A549 (cell line): ENCODE measurements around the gene ELAPOR1. TPM values are rescaled to one million over a fixed set of nuclear protein-coding genes. Genes with fewer than 3 reads are reported as not detected.

ENCODE experiments used
- ATAC-seq, 2 experiments: fragments of 200-7000 bp in 1 of 2; fragments of >200 bp in 1 of 2; cut with Nextera tagmentation in 1 of 2; cut with Tn5 transposase in 1 of 2; 3 replicates each; pipeline versions ENCODE4 v1.8.0 to v1.9.1; 2018 to 2020; ENCODE audit warnings: mild to moderate bottlenecking in 1 of 2, moderate library complexity in 1 of 2
- CTCF ChIA-PET: fragments of 300-600 bp; sonication (Branson Sonifier 250); formaldehyde crosslinking; extraction: SDS; loops from one replicate; lab custom pipeline; 2021; ENCODE audit warnings: antibody characterized with exemption, inconsistent platforms; lab: Yijun Ruan, JAX
- POLR2A ChIA-PET: fragments of 350-600 bp; formaldehyde crosslinking; extraction: SDS; loops from one replicate; lab custom pipeline; 2021; ENCODE audit warnings: antibody characterized with exemption, inconsistent platforms; lab: Yijun Ruan, JAX
- DNase-seq, 2 experiments: peaks; one replicate each; pipeline versions ENCODE4 v3.0.0 to v3.0.0-alpha.2; 2011 to 2016; ENCODE audit warnings: low read depth in 1 of 2, low spot score in 1 of 2
- FAIRE-seq: peaks from 2 replicates; lab custom pipeline; 2011; peaks lifted over from hg19 to GRCh38; lab: Jason Lieb, UNC
- H3K27ac ChIP-seq, 2 experiments: fragments of >200 bp; sonication (Bioruptor Twin); formaldehyde crosslinking; 3 replicates each; pipeline ENCODE4 v1.5.1; 2016 to 2017
- H3K4me1 ChIP-seq: fragments of >200 bp; sonication (Bioruptor Twin); formaldehyde crosslinking; 3 replicates; pipeline ENCODE4 v1.6.1; 2016
- H3K4me2 ChIP-seq: fragments of >200 bp; sonication (Bioruptor Twin); formaldehyde crosslinking; 3 replicates; pipeline ENCODE4 v1.6.1; 2016
- H3K4me3 ChIP-seq: fragments of >200 bp; sonication (Bioruptor Twin); formaldehyde crosslinking; 3 replicates; pipeline ENCODE4 v1.5.1; 2016
- H3K9me3 ChIP-seq: fragments of >200 bp; sonication (Bioruptor Twin); formaldehyde crosslinking; 3 replicates; pipeline ENCODE4 v1.6.1; 2016
- ATOH8 ChIP-seq: fragments of 250-450 bp; sonication (Bioruptor Pico); IDR thresholded peaks from 2 replicates; pipeline ENCODE4 v1.5.0; 2020; ENCODE audit warnings: low read depth, mild to moderate bottlenecking, moderate library complexity
- BCL3 ChIP-seq: fragments of >200 bp; sonication (Bioruptor Twin); formaldehyde crosslinking; IDR thresholded peaks from 3 replicates; pipeline ENCODE4 v1.6.1; 2016
- CBX8 ChIP-seq: fragments of 200-600 bp; sonication (generic); IDR thresholded peaks from 2 replicates; pipeline ENCODE4 v1.6.1; 2016
- CEBPB ChIP-seq, 2 experiments: fragments of >200 bp in 1 of 2; sonication (Bioruptor Twin) in 1 of 2; formaldehyde crosslinking in 1 of 2; IDR thresholded peaks; 2 replicates each; pipeline ENCODE4 v1.6.1; 2012 to 2016
- CHD2 ChIP-seq: fragments of 150-350 bp; IDR thresholded peaks from 2 replicates; pipeline ENCODE4 v1.6.1; 2014; ENCODE audit warnings: low read length; ENCODE audit not compliant: partially characterized antibody
- E2F6 ChIP-seq: IDR thresholded peaks from 2 replicates; pipeline ENCODE4 v1.6.1; 2012; ENCODE audit warnings: low read depth, borderline replicate concordance
- EHF ChIP-seq: fragments of 250-450 bp; sonication (Bioruptor Pico); IDR thresholded peaks from 2 replicates; pipeline ENCODE4 v1.5.0; 2020; ENCODE audit warnings: mild to moderate bottlenecking
- EHMT2 ChIP-seq: fragments of 200-600 bp; sonication (generic); IDR thresholded peaks from 2 replicates; pipeline ENCODE4 v1.6.1; 2016; ENCODE audit warnings: antibody characterized with exemption, low read depth, mild to moderate bottlenecking, moderate library complexity
- FOSB ChIP-seq: fragments of 250-450 bp; sonication (Bioruptor Pico); IDR thresholded peaks from 2 replicates; pipeline ENCODE4 v1.5.0; 2020; ENCODE audit warnings: mild to moderate bottlenecking, moderate library complexity
- FOSL2 ChIP-seq, 2 experiments: fragments of 450-650 bp in 1 of 2; fragments of >200 bp in 1 of 2; sonication (Bioruptor Twin) in 1 of 2; formaldehyde crosslinking; IDR thresholded peaks; 2 replicates each; pipeline versions ENCODE4 v1.5.0 to v1.6.1; 2016 to 2020; ENCODE audit warnings: mild to moderate bottlenecking in 1 of 2, moderate library complexity in 1 of 2
- HDAC2 ChIP-seq: fragments of 200-600 bp; sonication (generic); IDR thresholded peaks from 2 replicates; pipeline ENCODE4 v1.6.1; 2016
- HOXA7 ChIP-seq: fragments of 250-450 bp; sonication (Bioruptor Pico); IDR thresholded peaks from 2 replicates; pipeline ENCODE4 v1.5.0; 2020; ENCODE audit warnings: mild to moderate bottlenecking, moderate library complexity
- KDM1A ChIP-seq: fragments of 200-600 bp; sonication (generic); IDR thresholded peaks from 2 replicates; pipeline ENCODE4 v1.6.1; 2016; ENCODE audit warnings: low read depth, mild to moderate bottlenecking
- NR3C1 ChIP-seq: fragments of >200 bp; sonication (Bioruptor Twin); formaldehyde crosslinking; IDR thresholded peaks from 3 replicates; pipeline ENCODE4 v1.6.1; 2017
- PBX3 ChIP-seq: IDR thresholded peaks from 2 replicates; pipeline ENCODE4 v1.6.1; 2012
- PHF8 ChIP-seq: fragments of 200-600 bp; sonication (generic); IDR thresholded peaks from 2 replicates; pipeline ENCODE4 v1.6.1; 2016; ENCODE audit warnings: low read depth, mild to moderate bottlenecking, antibody characterized with exemption, moderate library complexity, borderline replicate concordance
- RAD21 ChIP-seq, 2 experiments: fragments of >200 bp in 1 of 2; sonication (Bioruptor Twin) in 1 of 2; formaldehyde crosslinking in 1 of 2; IDR thresholded peaks in 1 of 2; conservative IDR thresholded peaks in 1 of 2; 2 replicates in 1 of 2; 3 replicates in 1 of 2; pipeline ENCODE4 v1.6.1; 2012 to 2018; ENCODE audit warnings: inconsistent platforms in 1 of 2
- RCOR1 ChIP-seq: fragments of 150-350 bp; IDR thresholded peaks from 2 replicates; pipeline ENCODE4 v1.6.1; 2014; ENCODE audit warnings: antibody characterized with exemption, low read length, low read depth
- RFX5 ChIP-seq: fragments of 450-650 bp; IDR thresholded peaks from 2 replicates; pipeline ENCODE4 v1.7.1; 2014; ENCODE audit warnings: antibody characterized with exemption, mild to moderate bottlenecking, moderate library complexity
- SREBF2 ChIP-seq: fragments of 450-650 bp; IDR thresholded peaks from 2 replicates; pipeline ENCODE4 v1.6.1; 2014; ENCODE audit warnings: mild to moderate bottlenecking, moderate library complexity
- TFCP2L1 ChIP-seq: fragments of 250-450 bp; sonication (Bioruptor Pico); IDR thresholded peaks from 2 replicates; pipeline ENCODE4 v1.5.0; 2021; ENCODE audit warnings: mild to moderate bottlenecking
- TP53 ChIP-seq: fragments of 250-450 bp; sonication (Bioruptor Pico); IDR thresholded peaks from 2 replicates; pipeline ENCODE4 v1.5.0; 2021; ENCODE audit warnings: mild to moderate bottlenecking, moderate library complexity
- USF2 ChIP-seq: fragments of 450-650 bp; IDR thresholded peaks from 2 replicates; pipeline ENCODE4 v1.6.1; 2014; ENCODE audit warnings: antibody characterized with exemption
- ZC3H11A ChIP-seq: fragments of 450-650 bp; IDR thresholded peaks from 2 replicates; pipeline ENCODE4 v1.6.1; 2014; ENCODE audit warnings: antibody characterized with exemption, mild to moderate bottlenecking
- ZSCAN20 ChIP-seq: fragments of 250-450 bp; sonication (Bioruptor Pico); IDR thresholded peaks from 2 replicates; pipeline ENCODE4 v1.8.0; 2022; ENCODE audit warnings: mild to moderate bottlenecking, moderate library complexity
- WGBS: methylation state at CpG from one replicate; pipeline ENCODE4 v1.1.6; 2017; ENCODE audit errors: missing lambda C conversion rate; 5-methylcytosine and 5-hydroxymethylcytosine counted together
- polyA plus RNA-seq, 4 experiments: library from polyadenylated mRNA; depleted of rRNA in 3 of 4; stranded (reverse); fragments of >200 nt; fragmentation: RNase III in 1 of 4; extraction: RNeasy Plus Mini Kit Qiagen cat#74134 plus additional on column Dnase treatment in 1 of 4; gene quantifications; 2 replicates in 3 of 4; 3 replicates in 1 of 4; pipeline ENCODE4 v1.2.3, GENCODE V29; 2011 to 2017
- TF ChIP-seq, protein P1 (sequence below): fragments of >200 bp; sonication (Bioruptor Twin); formaldehyde crosslinking; IDR thresholded peaks from 3 replicates; pipeline ENCODE4 v1.5.1; 2016

ELAPOR1 gene
- polyA plus RNA-seq, 2 of the 4 experiments (the other 2 are of a cell fraction): 0.37 to 0.56 TPM

DNA sequence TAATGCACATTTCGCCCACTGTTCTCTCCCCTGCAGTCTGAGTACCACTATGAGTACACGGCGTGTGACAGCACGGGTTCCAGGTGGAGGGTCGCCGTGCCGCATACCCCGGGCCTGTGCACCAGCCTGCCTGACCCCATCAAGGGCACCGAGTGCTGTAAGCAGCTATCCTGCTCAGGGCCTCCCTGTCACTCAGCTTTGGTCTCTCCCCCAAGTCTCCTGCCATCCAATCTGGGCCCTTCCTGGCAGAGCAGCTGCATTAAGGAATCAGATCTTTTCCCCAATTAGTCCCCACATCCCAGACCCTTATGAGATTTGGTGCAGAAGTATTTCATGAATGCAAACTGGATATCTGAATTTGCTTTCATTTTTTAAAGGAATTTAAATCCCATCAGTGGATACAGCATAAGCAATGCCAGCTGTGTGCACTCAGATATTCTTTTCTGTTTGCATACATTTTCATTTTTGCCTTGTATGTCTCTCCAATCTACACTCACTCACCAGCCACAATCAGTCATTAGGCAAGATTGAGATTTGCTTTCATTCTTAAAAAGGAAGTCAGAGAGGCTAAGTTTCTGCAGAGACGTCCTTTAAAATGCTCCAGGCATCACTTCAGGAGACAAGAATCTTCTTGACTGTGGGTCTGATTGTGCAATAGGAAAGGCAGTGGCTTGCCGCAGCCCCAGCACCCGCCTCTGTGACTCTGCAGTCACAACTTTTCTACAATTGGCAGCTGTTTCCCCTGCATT is 48.1 kb downstream of the ELAPOR1 start:
- ChIA-PET POLR2A (no interaction called here), CTCF (interaction anchor here (0.6 to 1.1 kb wide), 2 partner anchors 21 to 50 kb away, joined by 3 to 6 read pairs; a partner anchor contains a TSS)
- ATAC-seq: peak in 1 of 2 experiments; percentile 60; a peak in 3 of 6 replicates
- Histone ChIP-seq H3K4me2 (peak overlapping the region; percentile 62), H3K4me3 (no peak overlapping the region), H3K27ac (peak overlapping the region in 1 of 2 experiments; percentile 47; a peak in 1 of 6 replicates), H3K9me3 (no peaks in the 10 kb centered on the region), H3K4me1 (peaks cover 13% of the 10 kb centered on the region)
- no peak for DNase-seq
- 74% methylated on average over 12 of the region's 12 CpGs for WGBS
- FAIRE-seq: no peak
- peak; percentile 85 to 92 for TF ChIP-seq CEBPB (IDR thresholded peaks at IDR 0.05)
- no peak for TF ChIP-seq TP53 (CRISPR knock-in tag)
- no peak for TF ChIP-seq ZC3H11A
- TF ChIP-seq, all 56 proteins: peak for 1

GRCh38 chr1:109162626-109163025 is 48.7 kb downstream of the ELAPOR1 start:
- Histone ChIP-seq H3K9me3 (no peaks in the 10 kb centered on the region), H3K4me3 (no peak overlapping the region), H3K27ac (peak overlapping the region in 1 of 2 experiments; percentile 47; a peak in 2 of 6 replicates), H3K4me2 (peak overlapping the region; percentile 62), H3K4me1 (peaks cover 13% of the 10 kb centered on the region)
- ATAC-seq: no peak
- TF ChIP-seq TP53 (CRISPR knock-in tag): no peak
- TF ChIP-seq HOXA7 (CRISPR knock-in tag): no peak
- TF ChIP-seq RCOR1: no peak
- no peak for TF ChIP-seq CHD2
- TF ChIP-seq RAD21 (conservative IDR thresholded peaks at IDR 0.05 in 1 of 2, IDR thresholded peaks at IDR 0.05 in 1 of 2): no peak
- no peak for TF ChIP-seq CBX8
- TF ChIP-seq KDM1A: no peak
- no peak for TF ChIP-seq EHF
- no peak for TF ChIP-seq BCL3
- TF ChIP-seq E2F6: no peak
- TF ChIP-seq HDAC2: no peak
- no peak for TF ChIP-seq SREBF2
- TF ChIP-seq ATOH8: no peak
- TF ChIP-seq USF2: no peak
- TF ChIP-seq CEBPB (IDR thresholded peaks at IDR 0.05): no peak; a peak in 1 of 4 replicates
- FAIRE-seq: no peak
- POLR2A ChIA-PET: no interaction called here
- DNase-seq: no peak
- CTCF ChIA-PET: interaction anchor here (0.6 to 1.7 kb wide), 3 partner anchors 10 to 50 kb away, joined by 3 to 7 read pairs (median 6); a partner anchor contains a TSS

- Histone ChIP-seq H3K9me3 (no peaks in the 10 kb centered on the region), H3K4me3 (no peak overlapping the region), H3K4me1 (peaks cover 13% of the 10 kb centered on the region), H3K4me2 (no peak overlapping the region), H3K27ac (no peak overlapping the region)
- ATAC-seq: no peak
- FAIRE-seq: no peak
- POLR2A ChIA-PET: no interaction called here
- DNase-seq: no peak
- TF ChIP-seq ZSCAN20: no peak
- TF ChIP-seq PBX3: no peak
- TF ChIP-seq TFCP2L1 (CRISPR knock-in tag): no peak
- no peak for TF ChIP-seq FOSB (CRISPR knock-in tag)
- TF ChIP-seq, protein P1, sequence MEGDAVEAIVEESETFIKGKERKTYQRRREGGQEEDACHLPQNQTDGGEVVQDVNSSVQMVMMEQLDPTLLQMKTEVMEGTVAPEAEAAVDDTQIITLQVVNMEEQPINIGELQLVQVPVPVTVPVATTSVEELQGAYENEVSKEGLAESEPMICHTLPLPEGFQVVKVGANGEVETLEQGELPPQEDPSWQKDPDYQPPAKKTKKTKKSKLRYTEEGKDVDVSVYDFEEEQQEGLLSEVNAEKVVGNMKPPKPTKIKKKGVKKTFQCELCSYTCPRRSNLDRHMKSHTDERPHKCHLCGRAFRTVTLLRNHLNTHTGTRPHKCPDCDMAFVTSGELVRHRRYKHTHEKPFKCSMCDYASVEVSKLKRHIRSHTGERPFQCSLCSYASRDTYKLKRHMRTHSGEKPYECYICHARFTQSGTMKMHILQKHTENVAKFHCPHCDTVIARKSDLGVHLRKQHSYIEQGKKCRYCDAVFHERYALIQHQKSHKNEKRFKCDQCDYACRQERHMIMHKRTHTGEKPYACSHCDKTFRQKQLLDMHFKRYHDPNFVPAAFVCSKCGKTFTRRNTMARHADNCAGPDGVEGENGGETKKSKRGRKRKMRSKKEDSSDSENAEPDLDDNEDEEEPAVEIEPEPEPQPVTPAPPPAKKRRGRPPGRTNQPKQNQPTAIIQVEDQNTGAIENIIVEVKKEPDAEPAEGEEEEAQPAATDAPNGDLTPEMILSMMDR: no peak
- TF ChIP-seq PHF8: no peak
- TF ChIP-seq HOXA7 (CRISPR knock-in tag): no peak
- TF ChIP-seq RFX5: no peak
- TF ChIP-seq NR3C1: no peak
- TF ChIP-seq FOSL2 (IDR thresholded peaks at IDR 0.05): no peak
- TF ChIP-seq FOSL2 (CRISPR knock-in tag; IDR thresholded peaks at IDR 0.05): no peak
- no peak for TF ChIP-seq EHMT2
- CTCF ChIA-PET: interaction anchor here (1.1 to 1.7 kb wide), 2 partner anchors 9 to 51 kb away, joined by 6 to 7 read pairs; a partner anchor contains a TSS
Measured at GRCh38 chr1:109163551-109163950, 49.6 kb downstream of the ELAPOR1 start.
